ENCODE data around the gene PRKCD. TPM values are rescaled to one million over a fixed set of nuclear protein-coding genes. Genes with fewer than 3 reads are reported as not detected.

PRKCD gene
- total RNA-seq = 10 to 100 TPM; 27.2 to 35.8 (median 31.4) TPM

DNA sequence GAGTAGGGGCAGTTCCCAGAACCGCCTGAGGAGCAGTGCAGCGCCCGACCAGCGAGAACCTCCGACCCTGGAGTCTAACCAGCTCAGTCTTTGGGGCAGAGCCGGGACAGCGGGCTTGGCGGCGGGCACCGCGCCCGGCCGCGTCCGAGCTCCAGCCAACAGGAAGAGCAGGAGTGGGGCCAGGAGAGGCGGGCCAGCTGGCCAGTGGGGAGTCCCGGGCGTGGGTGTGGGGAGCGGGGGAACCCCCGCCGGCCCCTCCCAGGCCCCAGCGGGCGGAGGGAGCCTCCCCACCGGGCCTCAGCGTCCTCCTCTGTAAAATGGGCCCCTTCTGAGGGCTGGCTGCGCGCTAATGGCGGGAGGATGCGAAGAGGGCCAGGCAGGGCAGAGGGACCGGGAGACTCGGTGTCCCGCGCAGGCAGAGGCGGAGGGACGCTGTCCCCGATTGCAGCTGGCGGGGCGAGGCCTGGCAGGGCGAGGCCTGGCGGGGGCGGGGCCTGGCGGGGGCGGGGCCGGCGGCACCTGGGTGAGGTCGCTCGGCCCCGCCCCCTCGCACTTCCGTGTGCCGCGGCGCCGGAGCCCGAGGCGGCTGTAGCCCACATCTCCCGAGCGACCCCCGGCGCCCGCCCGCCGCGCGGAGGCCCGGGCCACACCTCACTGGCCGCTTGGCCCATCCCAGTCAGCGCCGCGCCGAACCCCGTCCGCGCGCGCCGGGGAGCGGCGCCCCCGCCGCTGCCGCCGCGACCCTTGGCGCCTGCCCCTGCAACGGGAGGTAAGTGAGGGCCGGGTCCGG, at the start of gene PRKCD:
TSS of gene PRKCD (plus strand) at position 550 of the 790 bp plus-strand sequence. CDS start 17,214 bp downstream, outside the sequence.
- intact Hi-C loops (cut with DNase I; ENCODE audit: low total_unique reads) = no loop called here
- H3K4me3 ChIP-seq (ENCODE audit: low read depth, poor library complexity, severe bottlenecking) = peak within 1 kb of the TSS; percentile 87
- 0 to 2% methylated on average over 5 to 71 of the region's 88 CpGs for WGBS, 2 donors
- peak; percentile 70 to 95 for DNase-seq (ENCODE audit: low spot score in 2 of 2)
- no peak for TF ChIP-seq POLR2A (IDR thresholded peaks at IDR 0.05)
- TF ChIP-seq, protein P1, sequence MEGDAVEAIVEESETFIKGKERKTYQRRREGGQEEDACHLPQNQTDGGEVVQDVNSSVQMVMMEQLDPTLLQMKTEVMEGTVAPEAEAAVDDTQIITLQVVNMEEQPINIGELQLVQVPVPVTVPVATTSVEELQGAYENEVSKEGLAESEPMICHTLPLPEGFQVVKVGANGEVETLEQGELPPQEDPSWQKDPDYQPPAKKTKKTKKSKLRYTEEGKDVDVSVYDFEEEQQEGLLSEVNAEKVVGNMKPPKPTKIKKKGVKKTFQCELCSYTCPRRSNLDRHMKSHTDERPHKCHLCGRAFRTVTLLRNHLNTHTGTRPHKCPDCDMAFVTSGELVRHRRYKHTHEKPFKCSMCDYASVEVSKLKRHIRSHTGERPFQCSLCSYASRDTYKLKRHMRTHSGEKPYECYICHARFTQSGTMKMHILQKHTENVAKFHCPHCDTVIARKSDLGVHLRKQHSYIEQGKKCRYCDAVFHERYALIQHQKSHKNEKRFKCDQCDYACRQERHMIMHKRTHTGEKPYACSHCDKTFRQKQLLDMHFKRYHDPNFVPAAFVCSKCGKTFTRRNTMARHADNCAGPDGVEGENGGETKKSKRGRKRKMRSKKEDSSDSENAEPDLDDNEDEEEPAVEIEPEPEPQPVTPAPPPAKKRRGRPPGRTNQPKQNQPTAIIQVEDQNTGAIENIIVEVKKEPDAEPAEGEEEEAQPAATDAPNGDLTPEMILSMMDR (IDR thresholded peaks at IDR 0.05) = no peak

DNA sequence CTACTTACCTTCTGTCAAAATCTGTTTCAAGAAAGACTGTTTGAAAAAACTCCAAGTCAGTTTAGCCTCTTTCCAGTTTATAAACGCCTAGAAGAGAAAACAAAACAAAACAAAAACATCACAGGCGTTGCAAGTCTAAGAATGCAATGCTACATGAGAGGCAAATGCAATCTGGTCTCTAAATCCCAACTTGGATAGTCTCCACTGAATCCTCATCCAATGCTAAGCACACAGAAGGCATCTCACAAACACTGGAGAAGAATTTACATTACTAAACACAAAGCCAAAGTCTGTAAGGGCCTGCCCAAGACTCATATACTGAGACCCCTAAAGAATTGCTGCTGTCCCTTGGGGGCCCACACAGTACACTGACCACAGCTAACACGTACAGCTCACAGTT, 49.2 kb upstream of the PRKCD start:
- no peak for TF ChIP-seq POLR2A (IDR thresholded peaks at IDR 0.05)
- TF ChIP-seq, protein P1 (IDR thresholded peaks at IDR 0.05) = no peak
- 79 to 85% methylated on average over 3 of the region's 3 CpGs for WGBS, 2 donors
- intact Hi-C loops (cut with DNase I; ENCODE audit: low total_unique reads) = loop anchor here (5.0 kb wide), 1 partner anchor 85 kb away; no protein-coding TSS in a partner anchor
- no peak for DNase-seq (ENCODE audit: low spot score in 2 of 2)
- H3K4me3 ChIP-seq (ENCODE audit: low read depth, poor library complexity, severe bottlenecking) = no peak overlapping the region

DNA sequence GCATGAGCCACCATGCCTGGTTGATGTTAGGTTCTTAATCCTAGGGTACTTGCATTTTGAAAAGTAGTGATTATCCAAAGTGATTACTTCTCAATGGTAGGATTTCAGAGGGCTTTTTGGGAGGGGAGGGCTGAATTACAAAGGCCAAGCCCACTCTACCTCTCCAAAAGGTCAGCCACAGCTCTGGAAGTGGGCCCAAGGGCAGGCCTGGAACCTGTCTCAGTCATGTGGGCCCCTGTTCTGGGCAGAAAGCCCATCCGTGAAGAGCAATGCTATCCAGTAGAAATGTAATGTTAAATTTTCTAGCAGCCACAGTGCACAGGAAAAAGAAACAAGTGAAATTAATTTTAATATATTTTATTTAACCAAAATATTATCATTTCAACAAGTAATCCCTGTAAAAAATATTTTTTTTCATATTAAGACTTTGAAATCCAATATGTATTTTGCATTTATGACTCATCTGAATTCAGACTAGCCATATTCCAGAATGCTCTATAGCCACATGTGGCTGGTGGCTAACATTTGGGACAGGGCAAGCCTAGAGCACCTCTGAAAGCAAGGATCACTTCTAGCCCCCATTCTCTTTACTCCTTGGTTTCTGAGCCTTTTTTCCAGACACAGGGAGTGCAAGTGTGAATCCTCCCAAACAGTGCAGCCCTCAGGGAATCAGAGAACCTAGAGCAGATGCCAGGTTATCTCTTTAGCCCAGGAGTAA, 47.6 kb upstream of the PRKCD start:
- intact Hi-C loops (cut with DNase I; ENCODE audit: low total_unique reads) = loop anchor here (5.0 kb wide), 1 partner anchor 84 kb away; no protein-coding TSS in a partner anchor
- no peak overlapping the region for H3K4me3 ChIP-seq (ENCODE audit: low read depth, poor library complexity, severe bottlenecking)
- DNase-seq (ENCODE audit: low spot score in 2 of 2) = no peak
- WGBS, 2 donors = 86 to 88% methylated on average over 1 of the region's 1 CpG
- TF ChIP-seq, protein P1 (IDR thresholded peaks at IDR 0.05) = no peak
- no peak for TF ChIP-seq POLR2A (IDR thresholded peaks at IDR 0.05)

DNA sequence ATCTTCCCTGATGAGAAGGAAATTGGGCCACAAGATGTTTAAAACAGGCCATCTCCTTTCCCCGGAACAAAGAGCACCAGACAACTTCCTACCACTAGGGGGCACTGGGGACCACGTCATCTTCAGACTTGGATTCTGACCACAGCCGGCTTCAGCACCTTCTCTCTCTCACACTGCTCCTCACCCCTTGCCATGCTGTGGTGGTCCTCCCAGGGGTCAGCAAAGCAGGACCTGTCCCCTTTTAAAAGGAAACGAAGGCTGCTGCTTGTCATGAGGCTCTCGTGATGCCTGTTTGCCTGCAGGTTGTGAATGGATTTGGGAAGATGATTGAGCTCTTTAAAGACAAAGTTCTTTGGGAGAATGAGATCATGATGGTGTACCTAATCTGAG, 47.0 kb upstream of the PRKCD start:
- WGBS, 2 donors = 4 to 6% methylated on average over 5 of the region's 5 CpGs
- H3K4me3 ChIP-seq (ENCODE audit: low read depth, poor library complexity, severe bottlenecking) = no peak overlapping the region
- peak; percentile 82 to 97 for DNase-seq (ENCODE audit: low spot score in 2 of 2)
- intact Hi-C loops (cut with DNase I; ENCODE audit: low total_unique reads) = loop anchor here (5.0 kb wide), 1 partner anchor 83 kb away; no protein-coding TSS in a partner anchor
- TF ChIP-seq POLR2A (IDR thresholded peaks at IDR 0.05) = no peak
- TF ChIP-seq, protein P1 (IDR thresholded peaks at IDR 0.05) = peak in 1 of 3 donors; percentile 86

DNA sequence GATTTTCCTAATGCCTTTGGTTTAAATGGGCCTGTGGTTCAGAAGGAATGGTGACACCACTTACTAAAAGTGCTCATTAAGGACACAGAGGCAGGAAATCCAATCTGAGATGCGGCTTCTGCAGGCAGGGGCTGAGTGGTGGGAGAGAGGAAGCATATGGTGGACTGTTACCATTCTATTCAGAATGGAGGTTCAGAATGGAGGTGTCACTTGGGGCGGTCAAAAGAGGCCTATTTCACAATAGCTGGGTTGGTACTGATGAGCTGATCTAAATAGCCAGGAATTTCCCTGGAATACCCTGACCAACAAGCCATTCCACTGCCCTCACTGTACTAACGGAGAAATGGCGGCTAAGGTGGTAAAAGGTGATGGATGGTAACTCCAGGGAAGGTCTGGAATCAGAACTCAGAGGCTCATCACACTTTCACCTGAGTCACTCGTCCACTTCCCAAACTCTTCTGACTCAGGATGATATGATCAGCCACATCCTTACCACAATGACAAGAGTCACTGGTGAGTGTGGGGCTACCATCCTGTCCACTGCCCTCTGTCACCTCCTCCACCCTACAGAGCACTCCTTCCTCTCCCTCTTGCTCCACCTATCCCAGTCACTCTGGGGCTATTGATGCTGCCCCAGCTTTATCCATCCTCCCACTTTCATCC, 46.5 kb upstream of the PRKCD start:
- no peak for DNase-seq (ENCODE audit: low spot score in 2 of 2)
- intact Hi-C loops (cut with DNase I; ENCODE audit: low total_unique reads) = loop anchor here (5.0 kb wide), 1 partner anchor 83 kb away; no protein-coding TSS in a partner anchor
- no peak overlapping the region for H3K4me3 ChIP-seq (ENCODE audit: low read depth, poor library complexity, severe bottlenecking)
- WGBS, 2 donors = 84 to 87% methylated on average over 5 of the region's 5 CpGs
- TF ChIP-seq, protein P1 (IDR thresholded peaks at IDR 0.05) = no peak
- no peak for TF ChIP-seq POLR2A (IDR thresholded peaks at IDR 0.05)

All from lower leg skin (tissue), 4 donors.